GM10248 (cell line): Measurements from ENCODE around the gene PRR5L.
A peak's percentile ranks its signal among the peaks of the same experiment; 100 is the strongest.

ENCODE experiments used
- CTCF ChIA-PET: fragments of 300-600 bp; sonication (Branson Sonifier 250); formaldehyde crosslinking; extraction: SDS; loops from one replicate; lab custom pipeline; 2021; ENCODE audit warnings: antibody characterized with exemption; lab: Yijun Ruan, JAX
- POLR2A ChIA-PET: fragments of 350-650 bp; sonication (Branson Sonifier 250); formaldehyde crosslinking; extraction: SDS; loops from one replicate; lab custom pipeline; 2020; ENCODE audit warnings: antibody characterized with exemption; lab: Yijun Ruan, JAX
- DNase-seq: peaks from one replicate; pipeline ENCODE4 v3.0.0; 2012; ENCODE audit errors: extremely low spot score
- CTCF ChIP-seq: IDR thresholded peaks from 2 replicates; pipeline ENCODE4 v1.5.1; 2012; ENCODE audit warnings: mild to moderate bottlenecking, low read depth; ENCODE audit errors: extremely low read depth, missing control alignments, control extremely low read depth

The PRR5L gene

GRCh38 chr11:36349351-36350136 lies 53.5 kb downstream of the PRR5L start:
- DNase-seq = no peak
- ChIA-PET CTCF (interaction anchor here (1.2 to 1.7 kb wide), 3 partner anchors 8 to 160 kb away, joined by 3 to 6 read pairs (median 4); no protein-coding TSS in a partner anchor), POLR2A (interaction anchor here (0.6 kb wide), 1 partner anchor 970 kb away, joined by 3 read pairs; no protein-coding TSS in a partner anchor)
- no peak for TF ChIP-seq CTCF

- CTCF ChIA-PET = interaction anchor here (1.2 to 1.4 kb wide), 2 partner anchors 9 to 159 kb away, joined by 4 to 6 read pairs; no protein-coding TSS in a partner anchor
- DNase-seq = no peak
- POLR2A ChIA-PET = no interaction called here
- no peak for TF ChIP-seq CTCF
These were observed 54.0 kb downstream of the PRR5L start for GRCh38 chr11:36350137-36350513.

GRCh38 chr11:36352922-36353321 lies 56.8 kb downstream of the PRR5L start:
- ChIA-PET CTCF (no interaction called here), POLR2A (no interaction called here)
- no peak for DNase-seq
- no peak for TF ChIP-seq CTCF

GRCh38 chr11:36354221-36355003 lies 58.3 kb downstream of the PRR5L start:
- POLR2A ChIA-PET = no interaction called here

GRCh38 chr11:36356201-36356600 lies 60.1 kb downstream of the PRR5L start:
- TF ChIP-seq CTCF = no peak
- POLR2A ChIA-PET = no interaction called here
- peak; percentile 52 for DNase-seq
- CTCF ChIA-PET = interaction anchor here (1.0 kb wide), 1 partner anchor 19 kb away, joined by 3 read pairs; no protein-coding TSS in a partner anchor

More at GRCh38 chr11:36354221-36355003, 58.3 kb downstream of the PRR5L start:
- peak; percentile 57 for DNase-seq
- no peak for TF ChIP-seq CTCF
- CTCF ChIA-PET = interaction anchor here (1.1 to 1.2 kb wide), 2 partner anchors 62 to 69 kb away, joined by 3 read pairs; no protein-coding TSS in a partner anchor

- no peak for TF ChIP-seq CTCF
- CTCF ChIA-PET = interaction anchor here (0.9 to 1.1 kb wide), 2 partner anchors 11 to 135 kb away, joined by 3 read pairs; no protein-coding TSS in a partner anchor
- DNase-seq = no peak
- POLR2A ChIA-PET = no interaction called here
These were observed 61.7 kb downstream of the PRR5L start for GRCh38 chr11:36357831-36358230.
